ENCODE results near the gene P3H1.

DNA sequence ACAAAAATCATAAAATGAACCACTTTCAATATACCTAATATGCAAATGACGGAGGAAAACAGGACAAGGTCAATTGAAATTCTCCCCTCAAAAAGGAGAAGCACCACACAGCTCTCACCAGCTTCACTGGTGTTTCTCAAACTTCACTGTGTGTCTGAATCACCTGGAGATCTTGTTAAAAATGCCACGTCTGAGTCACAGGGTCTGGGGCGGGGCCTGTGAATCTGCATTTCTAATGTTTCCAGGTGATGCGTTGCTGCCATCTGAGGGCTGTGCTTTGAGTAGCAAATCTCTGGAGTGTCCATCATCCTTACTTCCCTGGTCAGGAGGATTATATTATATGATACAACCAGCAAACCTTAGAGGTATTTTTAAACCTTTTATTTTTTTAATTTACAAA lies 35.8 kb downstream of the P3H1 start:
- TF ChIP-seq POLR2AphosphoS5 (IDR thresholded peaks at IDR 0.05; ENCODE audit: low read depth, low read length) (no peak), FOXP2 (optimal IDR thresholded peaks at IDR 0.05; ENCODE audit: borderline replicate concordance, extremely low read depth, extremely low read length, insufficient read depth) (no peak)
- TF ChIP-seq, protein P1, sequence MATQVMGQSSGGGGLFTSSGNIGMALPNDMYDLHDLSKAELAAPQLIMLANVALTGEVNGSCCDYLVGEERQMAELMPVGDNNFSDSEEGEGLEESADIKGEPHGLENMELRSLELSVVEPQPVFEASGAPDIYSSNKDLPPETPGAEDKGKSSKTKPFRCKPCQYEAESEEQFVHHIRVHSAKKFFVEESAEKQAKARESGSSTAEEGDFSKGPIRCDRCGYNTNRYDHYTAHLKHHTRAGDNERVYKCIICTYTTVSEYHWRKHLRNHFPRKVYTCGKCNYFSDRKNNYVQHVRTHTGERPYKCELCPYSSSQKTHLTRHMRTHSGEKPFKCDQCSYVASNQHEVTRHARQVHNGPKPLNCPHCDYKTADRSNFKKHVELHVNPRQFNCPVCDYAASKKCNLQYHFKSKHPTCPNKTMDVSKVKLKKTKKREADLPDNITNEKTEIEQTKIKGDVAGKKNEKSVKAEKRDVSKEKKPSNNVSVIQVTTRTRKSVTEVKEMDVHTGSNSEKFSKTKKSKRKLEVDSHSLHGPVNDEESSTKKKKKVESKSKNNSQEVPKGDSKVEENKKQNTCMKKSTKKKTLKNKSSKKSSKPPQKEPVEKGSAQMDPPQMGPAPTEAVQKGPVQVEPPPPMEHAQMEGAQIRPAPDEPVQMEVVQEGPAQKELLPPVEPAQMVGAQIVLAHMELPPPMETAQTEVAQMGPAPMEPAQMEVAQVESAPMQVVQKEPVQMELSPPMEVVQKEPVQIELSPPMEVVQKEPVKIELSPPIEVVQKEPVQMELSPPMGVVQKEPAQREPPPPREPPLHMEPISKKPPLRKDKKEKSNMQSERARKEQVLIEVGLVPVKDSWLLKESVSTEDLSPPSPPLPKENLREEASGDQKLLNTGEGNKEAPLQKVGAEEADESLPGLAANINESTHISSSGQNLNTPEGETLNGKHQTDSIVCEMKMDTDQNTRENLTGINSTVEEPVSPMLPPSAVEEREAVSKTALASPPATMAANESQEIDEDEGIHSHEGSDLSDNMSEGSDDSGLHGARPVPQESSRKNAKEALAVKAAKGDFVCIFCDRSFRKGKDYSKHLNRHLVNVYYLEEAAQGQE (IDR thresholded peaks at IDR 0.05; ENCODE audit: insufficient read depth in 1 of 2, low read depth in 2 of 2, low read length in 2 of 2): no peak

Measured in PFSK-1 (cell line).